ENCODE measurements around the gene ABI3BP. TPM values are rescaled to one million over a fixed set of nuclear protein-coding genes. Genes with fewer than 3 reads are reported as not detected.

The ABI3BP gene
- total RNA-seq, 1 donor from 2014 or later, result 23.6 TPM

DNA sequence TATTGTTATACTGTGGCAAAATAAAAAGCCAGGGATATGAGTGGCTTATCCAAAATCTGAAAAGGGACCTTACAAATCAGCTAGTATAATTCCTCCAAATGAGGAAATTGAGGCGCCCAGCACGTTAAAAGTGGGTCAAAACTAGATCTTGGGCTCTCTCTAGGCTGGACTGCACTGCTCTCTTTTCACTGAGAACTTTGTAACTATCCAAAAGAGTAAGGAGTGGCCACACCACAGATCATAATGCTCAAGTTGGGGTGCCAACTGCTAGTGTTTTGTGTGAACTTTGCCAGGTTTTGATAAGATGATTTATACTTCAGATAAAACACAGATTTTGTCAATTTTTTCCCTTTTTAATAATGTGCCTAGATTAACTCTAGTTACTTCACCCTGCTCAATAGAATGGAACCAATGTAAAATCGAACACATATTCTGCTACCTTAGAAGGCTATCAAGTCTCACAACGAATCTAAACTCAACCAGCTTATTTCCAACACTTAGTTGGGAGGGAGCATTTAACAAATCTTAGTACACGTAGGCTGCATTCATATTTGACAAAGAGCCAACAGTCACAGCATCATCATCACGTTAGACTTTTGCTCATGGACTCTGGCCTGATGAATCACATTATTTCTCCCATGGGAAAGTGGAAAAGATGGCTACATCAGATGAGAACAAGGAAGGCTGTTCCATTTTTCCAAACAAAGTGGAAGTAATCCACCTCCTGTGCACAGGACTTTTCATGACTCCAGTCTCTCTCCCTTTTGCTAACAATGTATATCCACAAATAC, 64.4 kb downstream of the ABI3BP start:
- no peak for DNase-seq
- Histone ChIP-seq H3K9me3 (replicated peaks) (peaks cover 5% of the 10 kb centered on the region), H3K27me3 (ENCODE audit: low read depth) (no peaks in the 10 kb centered on the region), H3K27ac (replicated peaks) (peak overlapping the region; percentile 37), H3K4me1 (no peaks in the 10 kb centered on the region), H3K4me3 (no peak overlapping the region), H3K36me3 (no peaks in the 10 kb centered on the region)
- TF ChIP-seq, protein P1, sequence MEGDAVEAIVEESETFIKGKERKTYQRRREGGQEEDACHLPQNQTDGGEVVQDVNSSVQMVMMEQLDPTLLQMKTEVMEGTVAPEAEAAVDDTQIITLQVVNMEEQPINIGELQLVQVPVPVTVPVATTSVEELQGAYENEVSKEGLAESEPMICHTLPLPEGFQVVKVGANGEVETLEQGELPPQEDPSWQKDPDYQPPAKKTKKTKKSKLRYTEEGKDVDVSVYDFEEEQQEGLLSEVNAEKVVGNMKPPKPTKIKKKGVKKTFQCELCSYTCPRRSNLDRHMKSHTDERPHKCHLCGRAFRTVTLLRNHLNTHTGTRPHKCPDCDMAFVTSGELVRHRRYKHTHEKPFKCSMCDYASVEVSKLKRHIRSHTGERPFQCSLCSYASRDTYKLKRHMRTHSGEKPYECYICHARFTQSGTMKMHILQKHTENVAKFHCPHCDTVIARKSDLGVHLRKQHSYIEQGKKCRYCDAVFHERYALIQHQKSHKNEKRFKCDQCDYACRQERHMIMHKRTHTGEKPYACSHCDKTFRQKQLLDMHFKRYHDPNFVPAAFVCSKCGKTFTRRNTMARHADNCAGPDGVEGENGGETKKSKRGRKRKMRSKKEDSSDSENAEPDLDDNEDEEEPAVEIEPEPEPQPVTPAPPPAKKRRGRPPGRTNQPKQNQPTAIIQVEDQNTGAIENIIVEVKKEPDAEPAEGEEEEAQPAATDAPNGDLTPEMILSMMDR (IDR thresholded peaks at IDR 0.05; ENCODE audit: borderline replicate concordance), result no peak
- intact Hi-C loops (cut with micrococcal nuclease), result no loop called here

DNA sequence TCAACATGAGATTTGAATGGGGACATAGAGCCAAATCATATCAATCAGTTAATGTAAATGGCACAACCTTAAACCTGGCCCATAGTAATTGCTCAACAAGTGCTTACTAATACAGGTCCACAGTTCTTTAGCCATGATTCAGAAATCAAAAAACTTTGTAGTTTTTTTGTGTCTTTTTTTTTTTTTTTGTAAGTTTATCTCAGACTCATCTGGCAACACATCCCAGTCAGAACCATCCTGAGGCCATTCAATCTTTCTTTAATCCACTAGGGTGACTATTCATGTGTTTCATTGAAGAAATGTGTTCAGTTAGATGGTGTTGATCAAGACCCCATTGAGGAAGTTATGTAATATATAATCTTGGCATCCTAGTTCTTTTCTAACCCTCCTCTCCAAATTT, 65.4 kb downstream of the ABI3BP start:
- Histone ChIP-seq H3K27ac (replicated peaks) (no peak overlapping the region), H3K4me3 (no peak overlapping the region), H3K4me1 (no peaks in the 10 kb centered on the region), H3K9me3 (replicated peaks) (peaks cover 5% of the 10 kb centered on the region), H3K27me3 (ENCODE audit: low read depth) (no peaks in the 10 kb centered on the region), H3K36me3 (no peaks in the 10 kb centered on the region)
- TF ChIP-seq, protein P1 (IDR thresholded peaks at IDR 0.05; ENCODE audit: borderline replicate concordance), result no peak
- intact Hi-C loops (cut with micrococcal nuclease), result no loop called here
- no peak for DNase-seq

DNA sequence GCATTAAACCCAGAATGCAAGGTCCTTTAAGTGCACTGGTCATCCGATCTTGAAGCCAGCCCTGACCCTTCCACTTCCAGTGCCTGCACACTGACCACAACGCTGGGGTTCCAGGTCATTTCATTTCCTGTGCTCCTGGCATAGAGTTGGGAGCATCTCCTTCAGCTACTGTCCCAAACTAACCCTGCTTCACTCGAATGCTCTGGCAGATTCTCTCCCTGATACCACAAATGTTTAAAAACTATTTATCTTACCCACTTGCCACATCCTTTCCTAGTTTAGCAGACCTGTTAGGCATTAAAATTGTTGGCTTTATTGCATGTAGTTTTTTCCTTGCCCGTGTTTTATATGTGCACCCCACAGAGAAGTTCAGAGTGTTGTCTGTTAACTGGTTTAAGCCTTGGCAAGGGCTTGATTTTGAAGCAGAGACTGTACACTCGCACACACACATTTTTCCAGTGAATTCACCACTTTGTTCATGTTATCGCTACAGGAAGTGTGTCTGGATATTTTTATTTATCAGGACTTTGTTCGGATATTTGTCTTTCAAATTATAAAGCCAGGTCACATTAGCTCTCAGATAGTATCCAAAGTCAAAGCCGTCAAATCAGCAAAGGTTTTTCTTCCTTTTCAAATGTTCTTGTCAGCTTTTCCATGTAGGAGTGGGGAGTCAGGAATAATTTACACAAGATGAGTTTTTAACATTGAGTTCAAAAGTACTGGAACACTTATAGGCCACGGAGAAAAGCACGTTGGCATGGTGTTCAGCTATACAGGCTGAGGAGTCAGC, 77.3 kb downstream of the ABI3BP start:
- Histone ChIP-seq H3K36me3 (no peaks in the 10 kb centered on the region), H3K27me3 (ENCODE audit: low read depth) (no peaks in the 10 kb centered on the region), H3K4me3 (no peak overlapping the region), H3K27ac (replicated peaks) (peak overlapping the region; percentile 2), H3K9me3 (replicated peaks) (no peaks in the 10 kb centered on the region), H3K4me1 (no peaks in the 10 kb centered on the region)
- intact Hi-C loops (cut with micrococcal nuclease), result no loop called here
- no peak for DNase-seq
- TF ChIP-seq, protein P1 (IDR thresholded peaks at IDR 0.05; ENCODE audit: borderline replicate concordance), result no peak

DNA sequence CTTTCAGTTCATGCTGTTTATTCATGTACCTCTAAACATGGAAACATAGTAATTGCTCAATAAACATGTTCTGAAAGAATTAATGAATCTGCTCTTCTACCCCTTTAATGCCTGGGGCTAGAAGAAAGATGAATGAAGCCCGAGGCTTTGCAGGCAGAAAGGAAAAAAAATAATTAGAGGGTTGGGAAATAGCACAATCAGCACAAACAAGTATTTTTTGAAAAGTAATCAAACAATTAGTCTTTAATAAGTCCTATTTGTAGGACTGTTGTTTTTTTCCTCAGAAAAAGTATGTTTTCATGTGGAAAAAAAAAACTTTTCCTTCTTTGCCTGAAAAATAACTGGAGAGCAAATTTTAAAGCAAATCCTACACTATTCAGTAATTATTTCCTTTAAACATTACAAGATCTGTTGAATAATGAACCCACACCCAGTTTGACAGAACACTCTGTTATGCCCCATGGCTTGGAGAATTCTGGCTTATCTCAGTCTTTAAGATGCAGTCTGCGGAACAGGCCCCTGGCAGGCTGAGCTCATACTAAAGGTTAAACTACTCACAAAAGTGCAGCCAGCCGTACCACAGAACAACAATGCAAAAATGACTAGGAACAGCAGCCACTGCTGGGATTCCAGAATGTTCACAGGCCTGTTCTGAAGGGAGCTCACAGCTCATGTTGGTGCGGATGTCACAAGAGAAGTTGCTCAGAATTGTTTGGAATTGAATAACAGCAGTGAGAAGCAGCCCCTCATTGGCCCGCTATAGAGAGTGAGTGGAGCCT, 79.2 kb downstream of the ABI3BP start:
- intact Hi-C loops (cut with micrococcal nuclease), result no loop called here
- Histone ChIP-seq H3K36me3 (no peaks in the 10 kb centered on the region), H3K9me3 (replicated peaks) (peaks cover 1% of the 10 kb centered on the region), H3K27me3 (ENCODE audit: low read depth) (no peaks in the 10 kb centered on the region), H3K4me3 (no peak overlapping the region), H3K4me1 (no peaks in the 10 kb centered on the region), H3K27ac (replicated peaks) (peak overlapping the region; percentile 42)
- TF ChIP-seq, protein P1 (IDR thresholded peaks at IDR 0.05; ENCODE audit: borderline replicate concordance), result no peak
- no peak for DNase-seq

DNA sequence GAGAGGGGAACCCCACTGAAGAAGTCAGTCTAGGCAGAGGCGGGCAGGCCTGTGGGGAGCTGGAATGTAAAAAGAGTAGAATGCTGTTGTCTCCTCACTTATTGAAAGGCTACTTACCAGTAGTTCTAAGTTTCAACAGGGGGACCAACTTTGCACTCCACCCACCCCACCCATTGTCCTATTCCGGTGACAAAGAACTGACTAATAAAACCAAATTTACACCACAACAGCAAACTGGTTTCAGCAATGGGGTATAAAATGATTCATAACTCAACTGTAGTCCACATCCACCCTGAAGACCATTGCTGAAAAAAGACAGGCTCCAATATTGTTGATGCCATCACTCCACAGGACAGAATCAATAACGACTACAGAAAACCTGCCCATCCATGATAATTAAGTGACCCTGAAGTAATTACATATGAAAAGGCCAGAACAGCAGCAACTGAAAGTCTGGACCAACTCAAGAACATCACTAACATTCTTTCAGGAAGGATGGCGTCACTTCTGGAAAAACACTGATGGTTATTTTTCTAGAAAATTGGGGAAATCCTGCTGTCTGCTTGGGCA, 80.2 kb downstream of the ABI3BP start:
- Histone ChIP-seq H3K36me3 (no peaks in the 10 kb centered on the region), H3K9me3 (replicated peaks) (peaks cover 5% of the 10 kb centered on the region), H3K27ac (replicated peaks) (no peak overlapping the region), H3K27me3 (ENCODE audit: low read depth) (no peaks in the 10 kb centered on the region), H3K4me3 (no peak overlapping the region), H3K4me1 (no peaks in the 10 kb centered on the region)
- no peak for DNase-seq
- intact Hi-C loops (cut with micrococcal nuclease), result no loop called here
- TF ChIP-seq, protein P1 (IDR thresholded peaks at IDR 0.05; ENCODE audit: borderline replicate concordance), result no peak
